ENCODE measurements around the gene PPFIA2.

PPFIA2 gene

DNA sequence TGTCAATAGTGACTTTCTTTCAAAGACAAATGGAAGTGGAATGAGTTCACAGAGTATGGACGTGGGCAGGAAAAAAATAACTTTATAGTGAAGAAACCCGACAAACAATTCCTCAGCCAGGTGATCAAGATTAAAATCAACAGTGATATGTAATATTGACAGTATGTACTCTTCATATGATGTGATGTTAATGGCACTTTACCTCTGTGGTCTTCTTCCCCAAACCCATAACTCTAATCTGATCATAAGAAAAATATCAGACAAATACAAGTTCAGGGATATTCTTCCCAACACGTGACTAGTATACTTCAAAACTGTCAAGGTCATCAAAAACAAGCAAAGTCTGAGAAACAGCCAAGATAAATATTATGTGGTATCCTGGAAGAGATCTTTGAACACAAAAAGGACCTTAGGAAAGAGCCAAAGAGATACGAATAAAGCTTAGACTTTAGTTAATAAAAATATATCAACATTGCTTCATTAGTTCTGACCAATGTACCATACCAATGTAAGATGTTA is 215.5 kb downstream of the PPFIA2 start:
- Mint-ChIP-seq H3K27me3 (no peaks in the 10 kb centered on the region), H3K9me3 (peaks cover 4% of the 10 kb centered on the region), H3K4me1 (no peaks in the 10 kb centered on the region), H3K27ac (no peak overlapping the region), H3K4me3 (no peak overlapping the region), H3K36me3 (ENCODE audit: low read depth) (no peaks in the 10 kb centered on the region)
- DNase-seq, result no peak
- ATAC-seq, result no peak

DNA sequence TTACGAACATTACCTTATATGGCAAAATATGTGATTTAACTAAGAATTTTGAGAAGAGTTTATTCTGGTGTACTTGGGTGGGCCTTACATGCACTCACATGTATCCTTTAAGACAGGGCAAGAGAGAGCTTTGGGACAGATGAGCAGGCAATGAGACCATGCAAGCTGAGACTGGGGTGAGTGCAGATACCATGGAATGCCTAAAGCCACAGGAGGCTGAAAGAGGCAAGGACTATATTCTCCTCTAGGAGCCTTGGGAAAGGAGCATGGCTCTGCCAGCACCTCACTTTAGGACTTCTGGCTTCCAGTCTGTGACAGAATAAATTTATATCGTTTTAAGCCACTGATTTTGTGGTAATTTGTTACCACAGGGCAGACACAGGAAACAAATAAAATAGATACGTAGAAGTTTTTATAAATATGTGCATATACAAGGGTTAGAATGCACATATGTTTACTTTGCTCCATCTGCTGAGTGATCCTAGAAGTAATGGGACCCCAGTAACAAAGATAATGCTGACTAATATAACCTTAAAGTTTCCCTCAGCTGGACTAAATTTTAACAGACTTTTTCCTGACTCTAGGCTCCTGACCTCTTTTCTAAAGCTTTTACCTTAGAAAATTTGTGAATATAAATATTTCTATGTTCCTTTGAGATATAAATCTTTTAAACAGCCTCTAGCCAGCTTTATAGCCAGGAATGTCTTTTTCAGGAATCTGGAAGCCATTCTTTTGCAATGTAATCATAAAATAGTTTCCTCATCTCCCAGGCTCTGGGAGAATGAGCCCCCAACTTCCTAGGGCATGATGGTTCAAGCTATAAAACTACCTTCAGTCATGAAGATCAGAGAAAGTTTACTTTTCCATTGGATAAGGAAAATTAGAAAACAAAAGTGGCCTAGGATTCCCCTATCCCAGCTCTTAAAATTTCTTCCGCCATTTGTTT is 216.8 kb downstream of the PPFIA2 start:
- no peaks in the 10 kb centered on the region for H3K27me3 Mint-ChIP-seq
- ATAC-seq (no peak), DNase-seq (no peak)
- no peaks in the 10 kb centered on the region for H3K4me1 Mint-ChIP-seq
- H3K27ac Mint-ChIP-seq, result no peak overlapping the region
- no peak overlapping the region for H3K4me3 Mint-ChIP-seq
- no peaks in the 10 kb centered on the region for H3K36me3 Mint-ChIP-seq (ENCODE audit: low read depth)
- H3K9me3 Mint-ChIP-seq, result no peaks in the 10 kb centered on the region

GRCh38 chr12:81541121-81541520 is 218.0 kb downstream of the PPFIA2 start:
- no peaks in the 10 kb centered on the region for H3K36me3 Mint-ChIP-seq (ENCODE audit: low read depth)
- no peak overlapping the region for H3K27ac Mint-ChIP-seq
- no peaks in the 10 kb centered on the region for H3K27me3 Mint-ChIP-seq
- H3K4me3 Mint-ChIP-seq, result no peak overlapping the region
- ATAC-seq (no peak), DNase-seq (no peak)
- no peaks in the 10 kb centered on the region for H3K4me1 Mint-ChIP-seq
- H3K9me3 Mint-ChIP-seq, result no peaks in the 10 kb centered on the region

- ATAC-seq (no peak), DNase-seq (no peak)
- H3K27me3 Mint-ChIP-seq, result no peaks in the 10 kb centered on the region
- no peaks in the 10 kb centered on the region for H3K9me3 Mint-ChIP-seq
- H3K27ac Mint-ChIP-seq, result no peak overlapping the region
- H3K36me3 Mint-ChIP-seq (ENCODE audit: low read depth), result no peaks in the 10 kb centered on the region
- H3K4me3 Mint-ChIP-seq, result no peak overlapping the region
- H3K4me1 Mint-ChIP-seq, result no peaks in the 10 kb centered on the region
These were observed 219.9 kb downstream of the PPFIA2 start for GRCh38 chr12:81539279-81539678.

DNA sequence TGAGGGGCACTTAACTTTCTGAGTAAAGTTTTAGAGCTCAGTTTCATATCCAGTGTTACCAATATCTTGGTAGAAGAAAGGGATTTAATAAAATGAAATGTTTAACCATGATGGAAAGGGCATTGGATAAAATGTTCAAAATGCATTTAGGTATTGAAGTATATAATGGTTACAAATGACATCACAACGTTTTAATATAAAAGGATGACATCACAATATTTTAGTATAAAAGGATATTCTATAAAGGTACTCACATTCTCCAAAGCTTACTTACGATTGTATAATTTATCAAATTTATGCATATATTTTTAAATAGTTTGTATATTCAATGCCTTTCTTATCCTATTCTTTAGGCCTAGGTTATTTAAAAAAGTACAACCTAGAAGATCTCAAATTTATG is 226.1 kb downstream of the PPFIA2 start:
- no peak overlapping the region for H3K27ac Mint-ChIP-seq
- no peak for DNase-seq
- H3K36me3 Mint-ChIP-seq (ENCODE audit: low read depth), result no peaks in the 10 kb centered on the region
- no peak for ATAC-seq
- H3K9me3 Mint-ChIP-seq, result no peaks in the 10 kb centered on the region
- H3K27me3 Mint-ChIP-seq, result no peaks in the 10 kb centered on the region
- H3K4me1 Mint-ChIP-seq, result no peaks in the 10 kb centered on the region
- H3K4me3 Mint-ChIP-seq, result no peak overlapping the region

- Mint-ChIP-seq H3K4me3 (no peak overlapping the region), H3K9me3 (no peaks in the 10 kb centered on the region), H3K27ac (no peak overlapping the region), H3K36me3 (ENCODE audit: low read depth) (no peaks in the 10 kb centered on the region), H3K27me3 (no peaks in the 10 kb centered on the region), H3K4me1 (no peaks in the 10 kb centered on the region)
- no peak for DNase-seq
- no peak for ATAC-seq
These were observed 228.8 kb downstream of the PPFIA2 start for GRCh38 chr12:81530352-81530751.

DNA sequence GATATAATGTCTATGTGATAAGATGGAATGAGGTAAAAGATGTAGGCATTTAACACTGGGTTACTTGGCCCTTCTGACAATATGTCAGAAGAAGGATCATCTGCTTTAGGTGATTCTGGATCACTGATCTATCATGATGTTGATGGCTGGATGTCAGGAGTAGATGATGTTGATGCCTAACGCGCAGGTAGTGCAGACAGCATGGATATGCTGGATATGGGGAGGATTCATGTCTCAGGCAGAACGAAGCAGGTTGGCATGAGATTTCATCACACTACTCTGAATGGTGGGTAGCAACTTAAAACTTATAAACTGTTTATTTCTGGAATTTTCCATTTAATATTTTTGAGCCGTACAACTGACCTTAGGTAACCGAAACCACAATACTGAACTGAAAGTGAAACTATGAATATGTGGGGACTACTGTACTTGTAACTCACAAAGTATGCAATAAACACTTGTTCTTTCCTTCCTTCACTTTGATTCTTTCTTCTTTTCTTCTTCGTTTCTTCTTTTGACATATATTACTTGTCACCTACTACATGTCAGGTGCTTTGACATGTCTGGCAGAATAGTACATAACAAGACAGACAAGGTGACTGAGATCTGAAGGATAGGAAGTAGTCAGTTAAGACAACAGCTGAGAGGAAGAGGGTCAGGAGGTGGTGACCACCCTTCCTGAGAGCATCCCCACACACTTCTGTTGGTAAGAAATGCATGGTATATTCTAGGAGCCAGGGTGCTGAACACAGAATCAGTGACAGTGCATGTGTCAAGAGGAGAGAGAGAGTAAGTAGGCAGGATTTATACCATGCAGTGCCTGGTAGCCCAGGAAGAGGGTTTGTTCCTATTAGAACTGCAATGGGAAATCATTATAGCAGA is 238.8 kb downstream of the PPFIA2 start:
- Mint-ChIP-seq H3K4me3 (no peak overlapping the region), H3K4me1 (peaks cover 3% of the 10 kb centered on the region), H3K27ac (no peak overlapping the region), H3K36me3 (ENCODE audit: low read depth) (no peaks in the 10 kb centered on the region), H3K9me3 (peaks cover 5% of the 10 kb centered on the region), H3K27me3 (no peaks in the 10 kb centered on the region)
- DNase-seq (no peak), ATAC-seq (no peak)

GRCh38 chr12:81518638-81519037 is 240.5 kb downstream of the PPFIA2 start:
- H3K9me3 Mint-ChIP-seq, result peaks cover 5% of the 10 kb centered on the region
- H3K27ac Mint-ChIP-seq, result no peak overlapping the region
- H3K36me3 Mint-ChIP-seq (ENCODE audit: low read depth), result no peaks in the 10 kb centered on the region
- peaks cover 3% of the 10 kb centered on the region for H3K4me1 Mint-ChIP-seq
- ATAC-seq, result no peak
- no peak for DNase-seq
- H3K4me3 Mint-ChIP-seq, result no peak overlapping the region
- H3K27me3 Mint-ChIP-seq, result no peaks in the 10 kb centered on the region

- Mint-ChIP-seq H3K27me3 (no peaks in the 10 kb centered on the region), H3K4me3 (no peak overlapping the region), H3K27ac (no peak overlapping the region), H3K4me1 (peaks cover 3% of the 10 kb centered on the region), H3K36me3 (ENCODE audit: low read depth) (no peaks in the 10 kb centered on the region), H3K9me3 (peaks cover 5% of the 10 kb centered on the region)
- ATAC-seq, result no peak
- DNase-seq, result no peak
These were observed 241.9 kb downstream of the PPFIA2 start for GRCh38 chr12:81517296-81517695.

- Mint-ChIP-seq H3K4me1 (no peaks in the 10 kb centered on the region), H3K9me3 (peaks cover 3% of the 10 kb centered on the region), H3K36me3 (ENCODE audit: low read depth) (no peaks in the 10 kb centered on the region), H3K4me3 (no peak overlapping the region), H3K27ac (no peak overlapping the region), H3K27me3 (no peaks in the 10 kb centered on the region)
- no peak for ATAC-seq
- DNase-seq, result no peak
These were observed 256.0 kb downstream of the PPFIA2 start for GRCh38 chr12:81502912-81503695.

- ATAC-seq (no peak), DNase-seq (no peak)
- Mint-ChIP-seq H3K4me3 (no peak overlapping the region), H3K4me1 (no peaks in the 10 kb centered on the region), H3K9me3 (peaks cover 3% of the 10 kb centered on the region), H3K27ac (no peak overlapping the region), H3K27me3 (no peaks in the 10 kb centered on the region), H3K36me3 (ENCODE audit: low read depth) (no peaks in the 10 kb centered on the region)
These were observed 258.4 kb downstream of the PPFIA2 start for GRCh38 chr12:81500788-81501187.

DNA sequence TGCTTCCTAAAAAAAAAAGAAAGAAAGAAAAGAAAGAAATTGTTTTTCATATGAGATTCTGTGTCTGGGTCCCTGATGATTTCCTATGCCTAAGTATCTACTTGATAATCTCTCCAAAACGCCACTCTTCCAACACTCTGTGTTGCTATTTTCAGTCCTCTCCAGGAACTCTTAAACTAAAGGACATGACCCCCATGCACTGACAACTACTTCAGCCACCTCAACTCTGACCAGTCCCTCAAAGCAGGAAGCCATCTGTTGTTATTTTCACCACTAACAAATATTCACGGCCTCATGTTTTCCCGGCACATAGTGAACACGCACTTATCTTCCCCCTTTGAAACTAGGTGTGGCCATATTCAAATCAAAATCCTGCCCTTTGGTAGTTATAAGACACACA is 259.3 kb downstream of the PPFIA2 start:
- Mint-ChIP-seq H3K4me3 (no peak overlapping the region), H3K4me1 (no peaks in the 10 kb centered on the region), H3K36me3 (ENCODE audit: low read depth) (no peaks in the 10 kb centered on the region), H3K9me3 (peaks cover 3% of the 10 kb centered on the region), H3K27ac (no peak overlapping the region), H3K27me3 (no peaks in the 10 kb centered on the region)
- DNase-seq (no peak), ATAC-seq (no peak)

DNA sequence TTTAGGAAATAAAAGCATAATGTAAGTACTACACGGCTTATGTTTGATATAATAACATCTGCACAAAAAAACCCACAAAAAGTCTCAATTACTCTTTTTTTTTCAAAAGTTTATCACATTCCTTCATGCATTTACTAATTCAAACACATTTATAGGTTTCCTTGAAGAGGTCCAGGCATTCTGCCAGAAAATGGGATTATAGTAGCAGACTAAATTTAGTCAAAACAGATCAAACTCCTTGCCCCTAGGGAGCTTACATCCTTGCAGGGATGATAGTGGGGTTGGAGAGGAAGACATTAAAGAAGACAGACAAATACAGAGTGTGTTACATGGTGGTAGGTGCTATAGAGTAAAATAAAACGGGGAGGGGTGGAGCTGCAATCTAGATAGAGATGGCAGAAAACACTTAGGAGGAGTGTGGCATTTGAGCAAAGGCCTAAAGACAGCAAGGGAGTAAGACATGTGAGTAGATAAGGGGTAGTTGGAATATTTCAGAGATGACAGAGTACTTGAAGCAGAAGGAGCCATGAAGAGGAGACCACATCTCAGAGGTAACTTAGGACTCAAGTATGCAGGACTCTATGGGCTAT is 266.9 kb downstream of the PPFIA2 start:
- Mint-ChIP-seq H3K4me1 (no peaks in the 10 kb centered on the region), H3K4me3 (no peak overlapping the region), H3K27me3 (no peaks in the 10 kb centered on the region), H3K9me3 (no peaks in the 10 kb centered on the region), H3K27ac (no peak overlapping the region), H3K36me3 (ENCODE audit: low read depth) (no peaks in the 10 kb centered on the region)
- ATAC-seq (no peak), DNase-seq (no peak)

- Mint-ChIP-seq H3K4me1 (no peaks in the 10 kb centered on the region), H3K9me3 (no peaks in the 10 kb centered on the region), H3K27ac (no peak overlapping the region), H3K36me3 (ENCODE audit: low read depth) (no peaks in the 10 kb centered on the region), H3K4me3 (no peak overlapping the region), H3K27me3 (no peaks in the 10 kb centered on the region)
- DNase-seq (no peak), ATAC-seq (no peak)
These were observed 286.2 kb downstream of the PPFIA2 start for GRCh38 chr12:81472934-81473333.

Data from activated naive CD8-positive, alpha-beta T cell treated with anti-CD3 and anti-CD28 coated beads, Interleukin-2, amount 50 U/mL, for 24 hours (primary cell).